A549 (cell line): ENCODE measurements around the gene ZG16B. TPM values are rescaled to one million over a fixed set of nuclear protein-coding genes. Genes with fewer than 3 reads are reported as not detected.
A peak's percentile ranks its signal among the peaks of the same experiment; 100 is the strongest.

Source experiments
- ATAC-seq, 2 experiments: fragments of 200-7000 bp in 1 of 2; fragments of >200 bp in 1 of 2; cut with Nextera tagmentation in 1 of 2; cut with Tn5 transposase in 1 of 2; 3 replicates each; pipeline versions ENCODE4 v1.8.0 to v1.9.1; 2018 to 2020; ENCODE audit warnings: mild to moderate bottlenecking in 1 of 2, moderate library complexity in 1 of 2
- CTCF ChIA-PET: fragments of 300-600 bp; sonication (Branson Sonifier 250); formaldehyde crosslinking; extraction: SDS; loops from one replicate; lab custom pipeline; 2021; ENCODE audit warnings: antibody characterized with exemption, inconsistent platforms; lab: Yijun Ruan, JAX
- POLR2A ChIA-PET: fragments of 350-600 bp; formaldehyde crosslinking; extraction: SDS; loops from one replicate; lab custom pipeline; 2021; ENCODE audit warnings: antibody characterized with exemption, inconsistent platforms; lab: Yijun Ruan, JAX
- DNase-seq, 2 experiments: peaks; one replicate each; pipeline versions ENCODE4 v3.0.0 to v3.0.0-alpha.2; 2011 to 2016; ENCODE audit warnings: low read depth in 1 of 2, low spot score in 1 of 2
- FAIRE-seq: peaks from 2 replicates; lab custom pipeline; 2011; peaks lifted over from hg19 to GRCh38; lab: Jason Lieb, UNC
- H3K27ac ChIP-seq, 2 experiments: fragments of >200 bp; sonication (Bioruptor Twin); formaldehyde crosslinking; 3 replicates each; pipeline ENCODE4 v1.5.1; 2016 to 2017
- H3K4me1 ChIP-seq: fragments of >200 bp; sonication (Bioruptor Twin); formaldehyde crosslinking; 3 replicates; pipeline ENCODE4 v1.6.1; 2016
- H3K4me2 ChIP-seq: fragments of >200 bp; sonication (Bioruptor Twin); formaldehyde crosslinking; 3 replicates; pipeline ENCODE4 v1.6.1; 2016
- H3K4me3 ChIP-seq: fragments of >200 bp; sonication (Bioruptor Twin); formaldehyde crosslinking; 3 replicates; pipeline ENCODE4 v1.5.1; 2016
- H3K9me3 ChIP-seq: fragments of >200 bp; sonication (Bioruptor Twin); formaldehyde crosslinking; 3 replicates; pipeline ENCODE4 v1.6.1; 2016
- CEBPB ChIP-seq, 2 experiments: fragments of >200 bp in 1 of 2; sonication (Bioruptor Twin) in 1 of 2; formaldehyde crosslinking in 1 of 2; IDR thresholded peaks; 2 replicates each; pipeline ENCODE4 v1.6.1; 2012 to 2016
- CHD2 ChIP-seq: fragments of 150-350 bp; IDR thresholded peaks from 2 replicates; pipeline ENCODE4 v1.6.1; 2014; ENCODE audit warnings: low read length; ENCODE audit not compliant: partially characterized antibody
- CTCF ChIP-seq: fragments of >200 bp; sonication (Bioruptor Twin); formaldehyde crosslinking; IDR thresholded peaks from 3 replicates; pipeline ENCODE4 v1.5.1; 2016
- EHMT2 ChIP-seq: fragments of 200-600 bp; sonication (generic); IDR thresholded peaks from 2 replicates; pipeline ENCODE4 v1.6.1; 2016; ENCODE audit warnings: antibody characterized with exemption, low read depth, mild to moderate bottlenecking, moderate library complexity
- ELK1 ChIP-seq: fragments of 150-350 bp; IDR thresholded peaks from 2 replicates; pipeline ENCODE4 v1.6.1; 2014; ENCODE audit warnings: low read depth, mild to moderate bottlenecking, low read length
- EP300 ChIP-seq, 2 experiments: fragments of >200 bp; sonication (Bioruptor Twin); formaldehyde crosslinking; IDR thresholded peaks; 2 replicates in 1 of 2; 3 replicates in 1 of 2; pipeline ENCODE4 v1.6.1; 2016 to 2017
- HES2 ChIP-seq: fragments of >200 bp; sonication (Bioruptor Twin); formaldehyde crosslinking; IDR thresholded peaks from 2 replicates; pipeline ENCODE4 v1.6.1; 2016
- HOXB13 ChIP-seq: fragments of 250-450 bp; sonication (Bioruptor Pico); IDR thresholded peaks from 2 replicates; pipeline ENCODE4 v1.5.0; 2020; ENCODE audit warnings: low read depth, mild to moderate bottlenecking, moderate library complexity
- HOXB5 ChIP-seq: fragments of 250-450 bp; sonication (Bioruptor Pico); IDR thresholded peaks from 2 replicates; pipeline ENCODE4 v1.5.0; 2020; ENCODE audit warnings: mild to moderate bottlenecking, moderate library complexity
- JUNB ChIP-seq: fragments of >200 bp; sonication (Bioruptor Twin); formaldehyde crosslinking; IDR thresholded peaks from 2 replicates; pipeline ENCODE4 v1.6.1; 2016
- KDM1A ChIP-seq: fragments of 200-600 bp; sonication (generic); IDR thresholded peaks from 2 replicates; pipeline ENCODE4 v1.6.1; 2016; ENCODE audit warnings: low read depth, mild to moderate bottlenecking
- KDM5A ChIP-seq: fragments of 200-600 bp; sonication (generic); IDR thresholded peaks from 2 replicates; pipeline ENCODE4 v1.6.1; 2016; ENCODE audit warnings: antibody characterized with exemption, mild to moderate bottlenecking
- NR3C1 ChIP-seq: fragments of >200 bp; sonication (Bioruptor Twin); formaldehyde crosslinking; IDR thresholded peaks from 3 replicates; pipeline ENCODE4 v1.6.1; 2017
- RAD21 ChIP-seq, 2 experiments: fragments of >200 bp in 1 of 2; sonication (Bioruptor Twin) in 1 of 2; formaldehyde crosslinking in 1 of 2; IDR thresholded peaks in 1 of 2; conservative IDR thresholded peaks in 1 of 2; 2 replicates in 1 of 2; 3 replicates in 1 of 2; pipeline ENCODE4 v1.6.1; 2012 to 2018; ENCODE audit warnings: inconsistent platforms in 1 of 2
- RARB ChIP-seq: fragments of 250-450 bp; sonication (Bioruptor Pico); IDR thresholded peaks from 2 replicates; pipeline ENCODE4 v1.8.0; 2021; ENCODE audit warnings: mild to moderate bottlenecking, moderate library complexity
- SREBF2 ChIP-seq: fragments of 450-650 bp; IDR thresholded peaks from 2 replicates; pipeline ENCODE4 v1.6.1; 2014; ENCODE audit warnings: mild to moderate bottlenecking, moderate library complexity
- TFCP2L1 ChIP-seq: fragments of 250-450 bp; sonication (Bioruptor Pico); IDR thresholded peaks from 2 replicates; pipeline ENCODE4 v1.5.0; 2021; ENCODE audit warnings: mild to moderate bottlenecking
- TP53 ChIP-seq: fragments of 250-450 bp; sonication (Bioruptor Pico); IDR thresholded peaks from 2 replicates; pipeline ENCODE4 v1.5.0; 2021; ENCODE audit warnings: mild to moderate bottlenecking, moderate library complexity
- ZNF302 ChIP-seq: fragments of 250-450 bp; sonication (Bioruptor Pico); IDR thresholded peaks from 2 replicates; pipeline ENCODE4 v1.9.0; 2021; ENCODE audit warnings: inconsistent platforms, mild to moderate bottlenecking, moderate library complexity
- WGBS: methylation state at CpG from one replicate; pipeline ENCODE4 v1.1.6; 2017; ENCODE audit errors: missing lambda C conversion rate; 5-methylcytosine and 5-hydroxymethylcytosine counted together
- polyA plus RNA-seq, 4 experiments: library from polyadenylated mRNA; depleted of rRNA in 3 of 4; stranded (reverse); fragments of >200 nt; fragmentation: RNase III in 1 of 4; extraction: RNeasy Plus Mini Kit Qiagen cat#74134 plus additional on column Dnase treatment in 1 of 4; gene quantifications; 2 replicates in 3 of 4; 3 replicates in 1 of 4; pipeline ENCODE4 v1.2.3, GENCODE V29; 2011 to 2017
- TF ChIP-seq, protein P1 (sequence below): IDR thresholded peaks from 2 replicates; pipeline ENCODE4 v1.6.1; 2012
- TF ChIP-seq, protein P2 (sequence below): fragments of 250-450 bp; sonication (Bioruptor Pico); IDR thresholded peaks from 2 replicates; pipeline ENCODE4 v1.5.0; 2021; ENCODE audit warnings: mild to moderate bottlenecking, moderate library complexity, borderline replicate concordance

The ZG16B gene
- polyA plus RNA-seq, 2 of the 4 experiments (the other 2 are of a cell fraction): 0.40 to 0.85 TPM

DNA sequence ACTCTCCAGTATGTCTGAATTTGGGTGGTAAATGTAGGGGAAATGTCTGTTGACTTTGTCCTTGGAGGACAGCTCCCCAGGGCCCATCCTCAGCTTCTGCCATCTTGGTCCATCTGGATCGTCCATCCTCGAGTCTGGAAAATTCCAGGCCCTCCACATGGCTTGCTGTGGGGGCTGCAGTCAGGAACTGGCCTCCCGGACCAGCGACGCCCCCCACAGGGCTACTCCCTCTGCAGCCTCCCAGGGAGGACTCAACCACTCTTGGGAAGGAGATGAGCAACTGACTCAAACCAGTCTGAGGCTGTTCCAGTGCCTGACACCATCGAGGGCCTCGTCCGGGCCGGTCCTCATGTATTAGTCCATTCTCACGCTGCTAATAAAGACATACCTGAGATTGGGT lies 5.5 kb upstream of the ZG16B start:
- Histone ChIP-seq H3K27ac (no peak overlapping the region), H3K4me1 (no peaks in the 10 kb centered on the region; the same call in 2 of the 3 replicates), H3K9me3 (no peaks in the 10 kb centered on the region), H3K4me3 (no peak overlapping the region), H3K4me2 (no peak overlapping the region)
- no peak for FAIRE-seq
- no peak for DNase-seq
- CTCF ChIA-PET: interaction anchor here (1.1 to 3.7 kb wide), 3 partner anchors 10 to 15 kb away, joined by 3 to 23 read pairs (median 18); no protein-coding TSS in a partner anchor
- 64% methylated on average over 9 of the region's 10 CpGs for WGBS
- POLR2A ChIA-PET: no interaction called here
- ATAC-seq: no peak
- TF ChIP-seq TFCP2L1: no peak
- TF ChIP-seq NR3C1: no peak
- TF ChIP-seq TP53: no peak
- TF ChIP-seq CTCF: no peak
- TF ChIP-seq RARB (CRISPR knock-in tag): no peak
- TF ChIP-seq RAD21 (conservative IDR thresholded peaks at IDR 0.05 in 1 of 2, IDR thresholded peaks at IDR 0.05 in 1 of 2): no peak
- TF ChIP-seq HOXB5: no peak
- no peak for TF ChIP-seq EP300 (IDR thresholded peaks at IDR 0.05)
- no peak for TF ChIP-seq ZNF302 (CRISPR knock-in tag)
- no peak for TF ChIP-seq ELK1
- TF ChIP-seq, protein P1, sequence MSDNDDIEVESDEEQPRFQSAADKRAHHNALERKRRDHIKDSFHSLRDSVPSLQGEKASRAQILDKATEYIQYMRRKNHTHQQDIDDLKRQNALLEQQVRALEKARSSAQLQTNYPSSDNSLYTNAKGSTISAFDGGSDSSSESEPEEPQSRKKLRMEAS: no peak
- no peak for TF ChIP-seq JUNB
- no peak for TF ChIP-seq HES2
- TF ChIP-seq HOXB13: no peak
- TF ChIP-seq, protein P2, sequence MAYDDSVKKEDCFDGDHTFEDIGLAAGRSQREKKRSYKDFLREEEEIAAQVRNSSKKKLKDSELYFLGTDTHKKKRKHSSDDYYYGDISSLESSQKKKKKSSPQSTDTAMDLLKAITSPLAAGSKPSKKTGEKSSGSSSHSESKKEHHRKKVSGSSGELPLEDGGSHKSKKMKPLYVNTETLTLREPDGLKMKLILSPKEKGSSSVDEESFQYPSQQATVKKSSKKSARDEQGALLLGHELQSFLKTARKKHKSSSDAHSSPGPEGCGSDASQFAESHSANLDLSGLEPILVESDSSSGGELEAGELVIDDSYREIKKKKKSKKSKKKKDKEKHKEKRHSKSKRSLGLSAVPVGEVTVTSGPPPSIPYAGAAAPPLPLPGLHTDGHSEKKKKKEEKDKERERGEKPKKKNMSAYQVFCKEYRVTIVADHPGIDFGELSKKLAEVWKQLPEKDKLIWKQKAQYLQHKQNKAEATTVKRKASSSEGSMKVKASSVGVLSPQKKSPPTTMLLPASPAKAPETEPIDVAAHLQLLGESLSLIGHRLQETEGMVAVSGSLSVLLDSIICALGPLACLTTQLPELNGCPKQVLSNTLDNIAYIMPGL (CRISPR knock-in tag): no peak
- no peak for TF ChIP-seq CEBPB (IDR thresholded peaks at IDR 0.05)
- no peak for TF ChIP-seq KDM1A
- no peak for TF ChIP-seq SREBF2
- no peak for TF ChIP-seq KDM5A
- no peak for TF ChIP-seq CHD2
- TF ChIP-seq, all 56 proteins: peak for 0

GRCh38 chr16:2825049-2825742 lies 4.9 kb upstream of the ZG16B start:
- ChIA-PET CTCF (interaction anchor here (0.7 to 3.7 kb wide), 3 partner anchors 13 to 14 kb away, joined by 3 to 23 read pairs (median 18); no protein-coding TSS in a partner anchor), POLR2A (no interaction called here)
- Histone ChIP-seq H3K27ac (no peak overlapping the region), H3K4me3 (no peak overlapping the region), H3K4me2 (no peak overlapping the region), H3K4me1 (peaks cover 5% of the 10 kb centered on the region; the same call in 1 of the 3 replicates)
- FAIRE-seq: no peak
- DNase-seq: no peak
- TF ChIP-seq, protein P1: no peak
- peak; percentile 26 for TF ChIP-seq CHD2
- no peak for TF ChIP-seq EHMT2
- TF ChIP-seq, all 56 proteins: peak for 1
- no peak for ATAC-seq
- WGBS: 66% methylated on average over 26 of the region's 26 CpGs
- no peaks in the 10 kb centered on the region for H3K9me3 ChIP-seq
